ENCODE data around the gene NOX3. TPM values are rescaled to one million over a fixed set of nuclear protein-coding genes. Genes with fewer than 3 reads are reported as not detected.

NOX3 gene
- total and polyA plus RNA-seq, 2 donors (not counting 3 experiments of a cell fraction or from before 2014, with no cell fraction given), result not detected

GRCh38 chr6:155442562-155442961 is 13.1 kb downstream of the NOX3 start:
- Histone ChIP-seq H3K4me3 (replicated peaks in 1 of 3; ENCODE audit: insufficient read depth in 1 of 3, low read depth in 1 of 3, low read length in 3 of 3) (no peak overlapping the region), H2AFZ (ENCODE audit: low read depth, low read length) (no peak overlapping the region), H3K79me2 (ENCODE audit: control insufficient read depth, insufficient read depth, low read length) (no peaks in the 10 kb centered on the region), H3K9ac (replicated peaks; ENCODE audit: extremely low read depth, insufficient read depth, low read length) (no peak overlapping the region), H3K36me3 (ENCODE audit: control insufficient read depth in 2 of 2, extremely low read depth in 1 of 2, insufficient read depth in 2 of 2, low read length in 2 of 2) (no peaks in the 10 kb centered on the region), H3K4me1 (ENCODE audit: control insufficient read depth, extremely low read depth, insufficient read depth, low read length) (no peaks in the 10 kb centered on the region), H3K9me3 (replicated peaks; ENCODE audit: control insufficient read depth, insufficient read depth, low read length) (no peaks in the 10 kb centered on the region), H3K4me2 (ENCODE audit: insufficient read depth, low read length) (no peak overlapping the region), H4K20me1 (replicated peaks; ENCODE audit: control insufficient read depth, extremely low read depth, insufficient read depth, low read length) (no peaks in the 10 kb centered on the region), H3K9me1 (replicated peaks; ENCODE audit: control insufficient read depth, extremely low read depth, insufficient read depth, low read length) (no peaks in the 10 kb centered on the region), H3K27ac (ENCODE audit: insufficient read depth, low read depth, low read length) (no peak overlapping the region), H3K27me3 (ENCODE audit: control insufficient read depth in 2 of 2, insufficient read depth in 2 of 2, low read length in 2 of 2) (no peaks in the 10 kb centered on the region)
- intact Hi-C loops (cut with micrococcal nuclease), result no loop called here
- no peak for FAIRE-seq
- no peak for TF ChIP-seq FOS (IDR thresholded peaks at IDR 0.05; ENCODE audit: borderline replicate concordance, insufficient read depth, low read length)
- no peak for TF ChIP-seq JUN (IDR thresholded peaks at IDR 0.05; ENCODE audit: borderline replicate concordance, insufficient read depth, insufficient read length, low read depth)
- TF ChIP-seq GATA2 (IDR thresholded peaks at IDR 0.05; ENCODE audit: insufficient read depth, insufficient read length, low read depth, low read length), result no peak
- no peak for TF ChIP-seq CTCF (IDR thresholded peaks at IDR 0.05; ENCODE audit: extremely low read depth in 1 of 2, insufficient read depth in 1 of 2, low read depth in 1 of 2, low read length in 2 of 2)
- TF ChIP-seq EZH2 (IDR thresholded peaks at IDR 0.05; ENCODE audit: borderline replicate concordance, low read depth, low read length, severe bottlenecking), result no peak
- TF ChIP-seq MYC (IDR thresholded peaks at IDR 0.05; ENCODE audit: low read depth, low read length), result no peak
- no peak for TF ChIP-seq POLR2AphosphoS5 (IDR thresholded peaks at IDR 0.05; ENCODE audit: insufficient read depth, low read depth, low read length)
- TF ChIP-seq POLR2A (IDR thresholded peaks at IDR 0.05; ENCODE audit: low read depth, low read length), result no peak
- no peak for TF ChIP-seq MAX (IDR thresholded peaks at IDR 0.05; ENCODE audit: insufficient read depth, insufficient read length)
- DNase-seq (ENCODE audit: low read depth, low spot score), result no peak
- ChIA-PET POLR2A (no interaction called here), CTCF (interaction anchor here (2.0 kb wide), 1 partner anchor 18 kb away, joined by 4 read pairs; no protein-coding TSS in a partner anchor)
- BruUV-seq (replicated peaks), result no TSS peak
- dilution Hi-C loops (cut with MboI; ENCODE audit: extremely low pct_ligation_motif_present, low sequenced_read_pairs), result no loop called here

Data from endothelial cell of umbilical vein (primary cell).